GM04504 (cell line): ENCODE results near the gene PAQR5.
"Not testable (repeated sequence)": the region's sequence is repeated elsewhere in the genome, so short reads cannot be mapped to it uniquely, and the experiment has no call there.

Source experiments
- DNase-seq: peaks from one replicate; pipeline ENCODE4 v3.0.0-alpha.2; 2012; ENCODE audit warnings: low read depth

PAQR5 gene

GRCh38 chr15:69357773-69358771 is 59.4 kb downstream of the PAQR5 start:
- DNase-seq: peak; percentile 32

- DNase-seq: no peak
Observed at GRCh38 chr15:69358850-69359249, 60.1 kb downstream of the PAQR5 start.

- DNase-seq: no peak
Observed at GRCh38 chr15:69359722-69360121, 61.0 kb downstream of the PAQR5 start.

GRCh38 chr15:69360642-69361041 is 61.9 kb downstream of the PAQR5 start:
- DNase-seq: no peak

- DNase-seq: no peak
Observed at GRCh38 chr15:69367236-69367635, 68.5 kb downstream of the PAQR5 start.

GRCh38 chr15:69369631-69370030 is 70.9 kb downstream of the PAQR5 start:
- no peak for DNase-seq

- DNase-seq: no peak
Observed at GRCh38 chr15:69373406-69373805, 74.7 kb downstream of the PAQR5 start.

GRCh38 chr15:69375151-69375790 is 76.6 kb downstream of the PAQR5 start:
- DNase-seq: no peak

GRCh38 chr15:69377216-69377970 is 78.7 kb downstream of the PAQR5 start:
- no peak for DNase-seq

- no peak for DNase-seq
Observed at GRCh38 chr15:69380100-69380725, 81.5 kb downstream of the PAQR5 start.

- DNase-seq: no peak
Observed at GRCh38 chr15:69380726-69381105, 82.0 kb downstream of the PAQR5 start.

- not testable (repeated sequence) for DNase-seq
Observed at GRCh38 chr15:69382176-69382575, 83.5 kb downstream of the PAQR5 start.

- not testable (repeated sequence) for DNase-seq
Observed at GRCh38 chr15:69384066-69384465, 85.4 kb downstream of the PAQR5 start.

GRCh38 chr15:69384626-69385598 is 86.2 kb downstream of the PAQR5 start:
- DNase-seq: no peak

- no peak for DNase-seq
Observed at GRCh38 chr15:69385831-69386230, 87.1 kb downstream of the PAQR5 start.

- DNase-seq: no peak
Observed at GRCh38 chr15:69386284-69386683, 87.6 kb downstream of the PAQR5 start.

GRCh38 chr15:69388260-69388705 is 89.6 kb downstream of the PAQR5 start:
- DNase-seq: peak; percentile 44

- no peak for DNase-seq
Observed at GRCh38 chr15:69389426-69389825, 90.7 kb downstream of the PAQR5 start.

GRCh38 chr15:69390575-69390974 is 91.9 kb downstream of the PAQR5 start:
- peak; percentile 68 for DNase-seq

- no peak for DNase-seq
Observed at GRCh38 chr15:69391046-69391757, 92.5 kb downstream of the PAQR5 start.
